Measurements from ENCODE around the gene SDHB. TPM values are rescaled to one million over a fixed set of nuclear protein-coding genes. Genes with fewer than 3 reads are reported as not detected.
"Not testable (repeated sequence)": the region's sequence is repeated elsewhere in the genome, so short reads cannot be mapped to it uniquely, and the experiment has no call there.

The SDHB gene
- total RNA-seq, 1 donor from 2014 or later: 163 TPM

DNA sequence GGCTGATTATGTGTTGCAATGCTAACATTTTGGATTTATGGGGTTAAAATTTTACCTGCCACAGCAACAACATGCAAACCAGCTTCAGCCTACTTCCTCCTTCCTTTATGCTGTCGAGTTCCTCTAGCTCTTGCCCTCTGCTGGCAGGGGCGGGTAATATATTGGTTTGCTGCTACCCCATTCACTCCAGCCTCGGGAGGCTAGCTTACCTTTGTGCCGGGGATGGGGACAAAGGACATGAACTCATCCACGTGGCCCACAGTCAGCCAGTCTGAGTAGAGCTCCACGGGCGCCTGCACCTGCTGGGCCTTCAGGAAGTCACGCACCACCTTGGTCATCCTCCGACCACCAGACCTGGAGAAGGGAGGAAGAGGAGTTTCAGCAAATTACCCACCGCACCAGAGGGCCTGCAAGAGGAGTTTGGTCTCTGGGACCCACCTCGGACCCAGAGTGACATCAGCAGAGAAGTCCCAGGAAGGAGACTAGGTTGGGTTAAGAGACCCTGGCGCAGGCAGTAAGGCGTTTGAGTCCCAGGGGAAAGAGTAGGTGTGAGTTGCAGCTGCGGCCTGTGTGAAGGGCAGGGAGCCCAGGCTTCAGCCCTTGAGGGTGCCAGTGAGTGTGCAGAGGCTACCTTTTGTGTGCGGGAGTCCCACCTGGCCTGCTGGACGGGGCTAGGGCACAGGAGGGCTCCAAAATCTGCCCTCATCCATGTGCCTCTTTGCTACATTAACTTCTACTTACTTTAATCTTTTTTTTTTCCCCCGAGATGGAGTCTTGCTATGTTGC, 21.8 kb upstream of the SDHB start:
- no peak for DNase-seq (ENCODE audit: low read depth, low spot score)

DNA sequence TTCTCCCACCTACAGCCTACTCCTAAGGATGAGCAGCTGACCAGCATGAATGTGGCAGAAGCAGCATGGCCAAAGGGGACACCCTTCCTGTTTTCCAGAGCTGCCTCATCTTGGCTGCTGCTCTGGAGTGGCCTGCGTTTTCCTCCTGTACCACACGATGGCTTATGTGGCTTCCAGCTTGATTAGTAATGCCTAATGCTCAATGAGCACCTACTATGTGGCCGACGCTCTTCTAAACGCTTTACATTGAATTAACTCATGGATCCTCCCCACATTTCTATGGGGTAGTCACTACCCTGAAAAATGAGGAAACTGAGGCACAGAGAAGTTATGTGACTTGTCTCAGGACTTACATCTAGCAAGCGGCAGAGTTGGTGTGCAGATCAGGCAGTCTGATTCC, 18.0 kb upstream of the SDHB start:
- DNase-seq (ENCODE audit: low read depth, low spot score): no peak

DNA sequence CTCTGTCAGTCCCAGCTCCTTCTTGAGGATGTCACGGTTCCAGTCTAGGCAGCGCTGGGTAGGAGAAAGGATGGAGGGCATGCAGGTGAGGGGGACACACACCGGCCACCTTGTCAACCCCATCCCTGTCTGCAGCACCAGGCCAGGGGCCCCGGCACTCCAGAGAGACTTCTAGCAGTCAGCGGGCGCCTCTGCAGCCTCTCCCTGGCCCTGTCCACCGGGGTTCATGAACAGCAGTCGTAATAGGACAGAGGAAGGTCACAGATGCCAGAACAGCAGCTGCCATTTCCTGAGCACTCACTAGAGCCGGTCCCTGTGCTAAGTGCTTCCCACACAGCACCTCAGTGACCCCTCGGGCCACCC, 16.3 kb upstream of the SDHB start:
- DNase-seq (ENCODE audit: low read depth, low spot score): no peak

DNA sequence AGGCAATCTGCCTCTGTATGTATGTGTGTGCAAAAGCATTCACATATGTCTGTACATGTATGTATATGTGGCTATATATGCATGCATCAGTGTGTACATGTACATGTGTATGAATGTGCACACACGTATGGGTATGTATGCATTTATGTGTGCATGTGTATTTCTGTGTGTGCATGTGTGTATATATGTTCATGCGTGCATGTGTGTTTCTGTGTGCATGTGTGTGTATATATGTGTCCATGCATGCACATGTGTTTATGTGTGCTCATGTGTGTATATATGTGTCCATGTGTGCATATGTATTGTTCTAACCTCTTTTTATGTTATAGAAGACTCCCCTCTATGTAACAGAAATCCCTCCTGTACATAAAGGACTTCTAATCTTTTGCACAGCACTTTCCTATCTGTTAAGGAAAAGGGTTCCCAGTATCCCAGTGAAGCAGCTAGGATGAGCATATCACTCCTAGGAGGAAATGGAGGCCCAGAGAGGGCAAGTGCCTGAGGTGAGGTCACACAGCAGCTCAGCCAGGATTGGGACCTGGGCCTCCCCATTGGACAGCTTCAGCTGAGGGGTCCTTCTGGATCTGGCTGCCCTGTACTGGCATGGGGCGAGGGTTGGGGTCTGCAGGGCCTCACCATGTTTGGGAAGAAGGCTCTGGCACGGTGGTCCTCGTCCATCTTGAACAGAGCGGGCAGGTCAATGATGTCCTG, 15.8 kb upstream of the SDHB start:
- DNase-seq (ENCODE audit: low read depth, low spot score): no peak

DNA sequence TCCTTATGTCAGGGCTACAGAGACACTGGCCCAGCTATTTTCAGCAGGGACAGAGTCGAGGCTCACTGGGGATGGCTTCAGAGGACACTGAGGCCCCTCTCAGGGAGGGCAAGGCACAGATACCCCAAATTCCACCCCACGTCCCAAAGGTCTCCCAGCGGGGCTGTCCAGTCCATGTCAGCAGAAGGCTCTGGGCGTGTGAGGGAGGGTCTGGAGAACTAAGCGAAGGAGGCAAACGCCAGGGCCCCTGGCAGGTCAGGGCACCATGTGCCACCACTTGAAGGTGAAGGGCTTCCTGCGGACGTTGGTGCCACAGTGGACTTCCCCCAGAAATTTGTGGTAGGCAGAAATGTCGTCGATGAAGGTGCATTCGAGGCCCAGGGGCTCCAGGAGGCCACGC, 15.0 kb upstream of the SDHB start:
- DNase-seq (ENCODE audit: low read depth, low spot score): no peak

DNA sequence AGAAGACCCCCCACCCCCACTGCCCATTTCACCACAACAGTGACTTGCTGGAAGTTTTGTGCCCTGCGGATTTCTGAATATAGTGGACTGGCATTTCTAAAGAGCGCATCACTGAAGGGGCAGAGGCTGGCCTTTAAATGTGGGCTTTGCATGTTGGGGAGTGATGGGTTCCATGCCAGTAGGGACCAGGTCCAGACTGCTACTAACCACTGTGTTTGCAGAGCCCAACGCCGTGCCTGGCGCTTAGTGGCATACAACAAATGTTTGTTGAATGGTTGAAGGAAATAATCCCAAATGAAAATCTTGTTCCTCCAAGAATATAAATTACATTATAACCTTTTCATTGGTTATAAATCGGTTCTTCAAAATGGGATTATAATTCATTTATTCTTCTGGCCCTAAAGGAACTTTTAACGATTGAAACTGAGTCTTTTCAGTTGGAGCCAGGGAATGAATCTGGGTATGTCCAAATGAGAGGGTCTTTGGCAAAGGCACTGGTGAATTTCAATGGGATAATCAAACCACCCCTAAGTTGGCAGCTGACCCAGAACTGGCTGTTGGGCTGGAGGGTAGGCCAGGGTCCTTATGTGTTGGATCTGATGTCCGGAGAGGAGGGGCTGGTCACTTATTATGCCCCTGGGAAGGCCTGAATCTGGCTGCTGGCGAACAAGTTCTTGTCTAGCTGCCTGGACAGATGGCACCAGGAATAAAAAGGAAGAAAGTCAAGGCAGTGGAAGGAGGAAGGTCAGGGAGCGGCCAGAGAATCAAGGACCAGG, 13.8 kb upstream of the SDHB start:
- no peak for DNase-seq (ENCODE audit: low read depth, low spot score)

DNA sequence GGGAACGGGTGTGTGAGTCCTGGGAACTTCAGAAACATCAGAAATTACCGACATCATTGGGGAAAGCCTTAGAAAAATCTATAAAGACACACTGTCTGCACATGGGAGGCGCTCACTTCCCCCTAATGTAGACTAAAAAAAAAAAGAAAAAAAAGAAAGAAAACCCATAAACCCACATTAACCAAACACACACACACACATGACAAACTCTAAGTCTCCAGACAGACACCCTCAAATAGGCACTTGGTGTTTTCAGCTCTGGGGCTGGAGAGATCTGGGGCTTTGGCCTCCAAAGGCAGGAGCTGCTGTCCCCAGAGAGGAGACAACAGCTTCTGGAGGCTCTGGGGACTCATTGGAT, 13.2 kb upstream of the SDHB start:
- DNase-seq (ENCODE audit: low read depth, low spot score): no peak

DNA sequence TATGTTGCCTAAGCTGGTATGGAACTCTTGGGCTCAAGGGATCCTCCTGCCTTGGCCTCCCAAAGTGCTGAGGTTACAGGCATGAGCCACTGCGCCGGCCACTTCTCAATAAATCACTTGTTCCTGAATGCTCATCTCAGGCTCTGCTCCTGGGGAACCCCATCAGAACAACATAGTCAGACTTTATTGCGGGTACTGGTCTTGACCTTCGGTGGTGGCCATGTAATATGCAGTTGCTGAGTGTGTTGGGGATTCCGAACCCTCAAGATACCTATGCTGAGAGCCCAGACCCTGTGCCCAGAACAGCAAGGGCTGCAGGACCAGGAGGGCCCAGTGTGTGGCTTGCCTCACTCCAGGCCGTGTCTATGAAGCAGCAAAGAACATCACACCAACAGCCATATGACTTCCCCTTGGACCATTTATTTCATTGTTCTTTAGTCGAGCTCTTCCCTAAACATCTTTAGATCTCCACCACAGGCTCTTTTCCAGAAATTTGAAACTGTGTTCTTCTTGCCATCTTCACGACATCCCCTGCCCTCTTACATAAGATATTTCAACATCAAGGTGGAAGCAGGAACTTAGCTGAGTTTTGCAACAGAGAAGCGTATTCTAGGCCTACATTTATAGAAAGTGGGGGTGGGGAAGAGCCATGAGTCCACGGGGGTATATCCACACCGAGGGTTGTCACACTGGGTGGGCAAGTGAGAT, 12.7 kb upstream of the SDHB start:
- DNase-seq (ENCODE audit: low read depth, low spot score): no peak

DNA sequence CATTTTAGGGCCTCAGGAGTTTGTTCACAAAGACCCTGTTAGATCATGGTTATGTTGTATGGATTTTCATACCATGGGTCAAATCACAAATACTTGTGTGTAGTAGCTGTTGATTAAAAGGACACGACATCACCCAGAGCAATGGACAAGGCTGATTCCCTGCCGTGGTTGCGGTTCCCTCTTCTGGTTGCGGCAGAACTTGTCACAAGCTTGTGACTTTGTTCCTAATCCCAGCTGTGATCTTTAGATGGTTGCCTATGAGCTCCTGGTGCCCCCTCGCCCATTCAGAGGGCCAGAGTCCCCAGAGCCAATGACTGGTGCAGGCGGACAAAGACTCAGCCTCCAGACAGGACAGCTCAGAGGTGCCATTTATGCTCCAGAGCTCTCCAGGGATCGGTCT, 11.8 kb upstream of the SDHB start:
- DNase-seq (ENCODE audit: low read depth, low spot score): no peak

DNA sequence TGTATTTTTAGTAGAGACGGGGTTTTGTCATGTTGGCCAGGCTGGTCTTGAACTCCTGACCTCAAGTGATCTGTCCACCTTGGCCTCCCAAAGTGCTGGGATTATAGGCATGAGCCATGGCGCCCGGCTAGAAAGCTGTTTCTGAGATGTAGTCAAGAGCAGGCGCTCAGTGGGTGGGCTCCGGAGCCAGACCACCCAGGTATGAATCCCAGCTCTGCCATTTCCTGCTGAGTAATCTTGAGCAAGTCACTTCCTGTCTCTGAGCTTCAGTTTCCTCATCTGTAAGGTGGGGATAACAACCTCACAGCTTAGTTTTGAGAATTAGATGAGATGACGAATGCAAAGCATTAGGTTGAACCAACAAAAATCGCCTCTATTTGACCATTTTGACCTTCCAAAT, 8.9 kb upstream of the SDHB start:
- DNase-seq (ENCODE audit: low read depth, low spot score): not testable (repeated sequence)

DNA sequence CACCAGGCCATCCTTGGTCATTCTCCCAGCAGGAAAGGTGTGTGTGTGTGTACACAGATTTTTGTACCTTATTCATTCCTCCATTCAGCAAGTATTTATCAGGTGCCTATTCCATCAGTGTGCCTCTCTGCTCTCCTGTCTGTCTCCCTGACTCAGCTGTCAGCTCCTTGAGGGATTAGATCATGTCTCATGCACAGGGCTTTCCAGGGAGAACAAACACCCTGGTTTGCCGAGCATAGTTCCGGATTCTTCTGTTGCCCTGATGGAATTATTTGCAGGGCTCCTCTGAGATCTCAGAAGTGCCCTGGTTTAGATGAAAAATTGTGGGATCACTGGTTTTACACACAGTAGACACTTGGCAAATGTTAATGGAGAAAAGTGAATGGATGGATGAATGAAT, 8.1 kb upstream of the SDHB start:
- DNase-seq (ENCODE audit: low read depth, low spot score): no peak

DNA sequence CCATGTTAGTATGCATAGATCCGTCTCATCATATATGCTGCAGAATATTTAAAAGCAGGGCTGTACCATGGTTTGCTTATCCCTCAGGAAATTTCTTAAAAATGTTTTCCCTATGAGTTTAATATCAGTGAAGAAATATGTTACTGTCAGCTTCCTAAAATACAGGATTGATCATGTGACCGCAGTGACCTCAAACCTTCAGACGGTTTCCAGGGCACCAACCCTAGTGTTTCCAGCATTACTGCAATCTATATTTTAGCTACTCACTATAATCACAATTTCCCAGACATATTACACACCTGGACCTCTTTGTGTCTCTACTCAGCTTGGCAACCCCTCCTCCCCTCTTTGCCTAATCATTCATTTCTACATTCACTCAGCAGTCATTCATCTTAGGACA, 7.7 kb upstream of the SDHB start:
- no peak for DNase-seq (ENCODE audit: low read depth, low spot score)

DNA sequence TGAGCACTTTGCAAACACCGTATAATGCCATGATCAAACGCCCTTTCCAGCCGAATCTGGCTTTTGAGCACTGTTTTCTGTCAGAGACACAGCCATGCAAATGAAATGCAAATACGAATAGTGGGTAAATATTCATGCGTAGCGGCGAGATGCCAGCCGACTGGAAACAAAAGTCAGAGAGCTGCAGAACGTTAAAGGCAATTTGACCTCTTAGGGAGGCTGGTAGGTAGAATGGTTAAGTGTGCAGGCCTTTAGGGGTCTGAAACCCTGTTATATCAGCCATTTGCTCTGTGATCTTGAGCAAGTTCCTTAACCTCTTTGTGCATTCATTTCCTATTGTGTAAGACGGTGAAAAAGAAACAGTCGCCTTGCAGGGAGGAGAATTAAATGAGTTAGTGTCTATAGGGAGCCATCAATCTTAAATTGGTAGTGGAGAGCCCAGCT, 6.5 kb upstream of the SDHB start:
- DNase-seq (ENCODE audit: low read depth, low spot score): no peak

DNA sequence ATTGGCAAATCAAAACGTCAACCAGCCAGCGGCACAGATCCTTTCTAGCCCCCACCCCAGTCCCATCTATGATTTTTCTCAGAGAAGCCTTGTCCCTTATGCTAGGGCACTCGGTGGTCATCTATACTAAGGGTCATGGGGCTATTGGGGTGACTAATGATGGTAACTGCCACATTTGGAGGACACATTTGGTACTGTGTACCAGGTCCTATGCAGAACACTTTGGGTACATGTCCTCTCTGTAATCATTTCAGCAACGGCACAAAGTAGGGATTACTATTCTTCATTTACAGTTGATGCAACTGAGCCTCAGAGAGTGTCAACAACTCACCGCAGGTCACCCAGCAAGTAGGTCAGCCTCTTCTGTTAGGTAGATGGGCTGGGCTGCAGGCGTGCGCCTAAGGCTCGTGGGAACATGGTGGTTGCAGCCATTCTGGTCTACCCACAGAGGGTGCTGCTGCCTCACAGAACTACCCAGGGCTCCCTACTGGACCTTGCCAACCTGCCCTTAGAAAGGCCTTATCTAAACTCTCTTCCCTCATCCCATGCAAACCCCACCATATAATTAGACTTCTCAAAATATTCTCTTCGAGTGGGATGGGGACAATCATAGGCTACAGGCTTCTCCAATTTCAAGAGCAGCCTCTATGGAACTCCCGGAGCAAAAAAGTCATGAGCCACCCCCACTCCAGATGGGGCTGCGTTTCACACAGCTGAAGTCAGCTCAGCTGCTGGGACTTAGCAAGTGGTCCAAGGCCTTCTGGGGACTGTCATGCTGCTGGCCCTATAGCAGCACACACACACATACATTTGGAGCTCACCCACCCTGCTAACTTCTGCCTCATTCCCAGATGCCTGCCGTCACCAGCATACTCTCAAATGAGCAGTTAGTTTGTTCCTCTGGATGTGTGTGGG, 5.8 kb upstream of the SDHB start:
- DNase-seq (ENCODE audit: low read depth, low spot score): peak; percentile 29

DNA sequence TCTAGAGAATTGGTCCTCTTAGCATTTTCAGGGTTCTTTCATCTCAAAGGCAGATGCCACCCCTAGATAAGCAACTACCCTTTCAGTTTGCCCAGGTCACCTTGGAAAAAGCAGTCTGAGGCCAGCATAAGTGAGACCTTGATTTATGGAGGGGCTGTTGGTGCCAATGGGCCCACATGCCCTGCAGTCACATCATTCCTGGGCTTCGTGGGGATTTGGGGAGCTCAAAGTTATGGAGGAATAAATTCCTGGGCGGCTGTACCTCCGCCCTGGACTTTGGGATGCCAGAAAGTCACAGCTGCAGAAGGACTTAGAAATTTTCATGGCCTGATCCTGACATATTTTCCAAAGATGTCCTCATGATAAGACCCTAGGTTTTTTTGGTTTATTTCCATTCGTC, 2.7 kb upstream of the SDHB start:
- no peak for DNase-seq (ENCODE audit: low read depth, low spot score)

DNA sequence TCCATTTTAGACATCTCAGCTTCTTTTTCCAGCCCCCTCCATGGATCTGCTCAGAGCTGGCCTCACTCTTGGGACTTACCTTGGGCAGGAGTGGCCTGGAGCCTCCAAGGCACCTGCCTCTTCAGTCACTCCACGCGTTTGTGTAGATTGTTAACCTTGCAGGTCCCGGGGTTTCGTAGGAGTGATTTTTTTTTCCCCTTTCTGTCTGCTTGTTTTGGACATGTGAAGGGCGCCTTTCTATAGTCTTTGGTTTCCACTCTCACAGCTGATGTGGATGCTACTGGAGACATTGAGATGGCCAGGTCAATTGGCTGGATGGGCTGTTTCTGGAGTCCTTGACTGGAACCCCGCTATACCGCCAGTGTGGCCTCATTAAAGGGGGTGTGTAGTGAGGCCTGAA, 2.0 kb upstream of the SDHB start:
- DNase-seq (ENCODE audit: low read depth, low spot score): no peak

DNA sequence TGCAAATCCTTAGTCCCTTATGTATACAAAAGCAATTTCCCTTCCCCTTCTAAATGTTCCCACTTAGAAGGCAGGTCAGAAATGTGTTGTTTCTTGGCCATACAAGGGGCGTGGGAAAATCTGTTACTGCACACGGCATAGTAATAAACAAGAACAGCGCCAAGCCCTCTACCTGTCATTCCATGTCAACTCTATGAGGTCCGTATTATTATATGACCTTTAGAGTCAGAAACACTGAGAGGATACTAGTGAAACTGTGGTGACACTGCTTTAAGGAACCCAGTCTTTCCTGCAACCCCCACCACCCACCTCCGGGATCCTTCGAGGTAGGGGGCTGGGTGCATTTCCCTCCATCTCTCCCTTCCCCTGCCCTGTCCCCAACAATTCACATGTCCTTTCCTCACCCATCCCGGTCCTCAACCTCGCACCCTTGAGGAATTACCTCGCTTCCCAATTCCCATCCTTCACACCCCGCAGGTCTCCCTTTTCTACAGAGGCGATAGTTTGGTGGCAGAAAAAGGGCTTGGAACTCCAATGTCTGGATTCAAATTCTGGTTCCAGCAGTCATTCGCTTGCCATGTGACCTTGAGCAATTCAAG, 647 bp downstream of the SDHB start:
- DNase-seq (ENCODE audit: low read depth, low spot score): no peak

DNA sequence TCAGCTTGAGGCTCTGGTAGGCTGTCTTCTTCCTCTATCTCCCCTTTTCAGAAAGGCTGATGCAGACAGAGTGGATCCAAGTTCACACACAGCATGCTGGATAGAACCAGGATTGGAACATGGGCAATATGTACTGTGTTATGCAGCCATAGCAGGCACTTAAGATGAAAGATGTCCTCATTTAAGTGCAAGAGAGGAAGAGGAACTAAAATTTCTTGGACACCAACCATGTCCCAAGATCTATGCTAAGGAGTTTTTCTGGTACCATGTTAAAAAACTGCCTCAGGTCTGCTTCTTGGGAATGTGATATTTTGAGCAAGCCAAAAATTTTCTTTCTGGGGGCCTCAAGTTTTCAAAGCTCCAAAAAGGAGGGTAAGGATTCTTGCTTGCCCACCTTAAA, 1.2 kb downstream of the SDHB start:
- DNase-seq (ENCODE audit: low read depth, low spot score): no peak

DNA sequence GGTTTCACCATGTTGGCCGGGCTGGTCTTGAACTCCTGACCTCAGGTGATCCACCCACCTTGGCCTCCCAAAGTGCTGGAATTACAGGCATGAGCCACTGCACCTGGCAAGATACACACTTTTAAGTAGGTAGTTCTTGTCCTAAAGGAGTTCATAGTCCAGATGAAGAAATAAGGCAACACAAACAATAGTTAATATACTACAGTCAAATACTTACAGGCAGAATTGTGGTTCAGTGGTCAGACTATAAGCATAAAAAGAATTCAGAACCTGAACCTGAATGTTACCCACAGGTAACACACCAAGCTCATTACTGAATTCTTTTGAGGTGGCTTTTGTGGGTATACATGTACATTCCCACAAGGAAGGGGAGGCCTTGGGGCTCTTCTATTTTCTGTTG, 1.8 kb downstream of the SDHB start:
- no peak for DNase-seq (ENCODE audit: low read depth, low spot score)

DNA sequence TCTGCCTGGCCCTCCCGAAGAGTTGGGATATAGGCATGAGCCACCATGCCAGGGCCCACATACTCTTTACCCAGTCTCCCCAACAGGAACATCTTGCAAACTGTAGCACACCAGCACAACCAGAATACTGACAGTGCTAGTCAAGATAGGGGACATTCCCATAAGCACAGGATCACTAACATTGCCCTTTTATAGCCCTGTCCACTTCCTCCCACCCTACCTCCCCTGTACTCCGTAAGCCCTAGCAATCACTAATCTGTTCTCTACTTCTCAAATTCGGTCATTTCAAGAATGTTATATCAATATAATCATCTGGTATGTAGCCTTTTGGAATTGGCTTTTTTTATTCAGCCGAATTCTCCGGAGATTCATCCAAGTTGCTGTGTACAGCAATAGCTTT, 5.9 kb downstream of the SDHB start:
- no peak for DNase-seq (ENCODE audit: low read depth, low spot score)

DNA sequence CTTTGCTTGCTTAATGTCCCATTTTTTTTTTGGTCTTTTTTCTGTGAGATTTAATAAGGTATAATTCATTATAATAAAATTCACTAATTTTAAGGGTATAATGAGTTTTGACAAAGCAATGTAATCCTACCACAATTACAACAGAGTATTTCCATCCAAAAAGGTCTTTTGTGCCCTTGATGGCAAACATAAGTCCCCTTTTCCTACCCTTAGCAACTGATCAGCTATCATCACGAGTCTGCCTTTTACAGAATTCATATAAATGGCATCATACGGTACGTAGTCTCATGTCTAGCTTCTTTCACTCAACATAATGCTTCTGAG, 7.5 kb downstream of the SDHB start:
- no peak for DNase-seq (ENCODE audit: low read depth, low spot score)
